ENCODE results near the gene GLI2.

DNA sequence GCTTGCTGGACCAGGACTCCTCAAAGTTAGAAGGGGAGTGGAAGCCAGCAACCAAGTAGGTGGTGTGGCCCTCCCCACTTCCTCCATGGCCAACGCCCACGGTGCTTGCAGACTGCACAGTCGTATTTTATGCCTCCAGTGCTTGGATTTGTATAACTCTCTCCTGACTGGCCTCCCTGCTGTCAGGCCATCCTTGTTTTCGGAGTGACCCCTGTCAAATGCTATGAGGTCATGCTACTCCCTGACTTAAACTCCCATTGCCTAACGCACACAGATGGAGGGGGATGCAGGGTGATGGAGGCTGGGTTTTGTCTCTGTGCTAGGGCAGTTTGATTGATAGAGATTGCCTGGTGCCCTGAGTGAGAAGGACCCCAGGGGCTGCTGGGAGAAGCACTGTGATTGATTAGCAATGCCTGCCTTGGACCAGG, 36.1 kb downstream of the GLI2 start:
- TF ChIP-seq, protein P1, sequence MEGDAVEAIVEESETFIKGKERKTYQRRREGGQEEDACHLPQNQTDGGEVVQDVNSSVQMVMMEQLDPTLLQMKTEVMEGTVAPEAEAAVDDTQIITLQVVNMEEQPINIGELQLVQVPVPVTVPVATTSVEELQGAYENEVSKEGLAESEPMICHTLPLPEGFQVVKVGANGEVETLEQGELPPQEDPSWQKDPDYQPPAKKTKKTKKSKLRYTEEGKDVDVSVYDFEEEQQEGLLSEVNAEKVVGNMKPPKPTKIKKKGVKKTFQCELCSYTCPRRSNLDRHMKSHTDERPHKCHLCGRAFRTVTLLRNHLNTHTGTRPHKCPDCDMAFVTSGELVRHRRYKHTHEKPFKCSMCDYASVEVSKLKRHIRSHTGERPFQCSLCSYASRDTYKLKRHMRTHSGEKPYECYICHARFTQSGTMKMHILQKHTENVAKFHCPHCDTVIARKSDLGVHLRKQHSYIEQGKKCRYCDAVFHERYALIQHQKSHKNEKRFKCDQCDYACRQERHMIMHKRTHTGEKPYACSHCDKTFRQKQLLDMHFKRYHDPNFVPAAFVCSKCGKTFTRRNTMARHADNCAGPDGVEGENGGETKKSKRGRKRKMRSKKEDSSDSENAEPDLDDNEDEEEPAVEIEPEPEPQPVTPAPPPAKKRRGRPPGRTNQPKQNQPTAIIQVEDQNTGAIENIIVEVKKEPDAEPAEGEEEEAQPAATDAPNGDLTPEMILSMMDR (conservative IDR thresholded peaks at IDR 0.05; ENCODE audit: low read depth, low read length), result no peak; the same call in 1 of the 2 replicates
- TF ChIP-seq POLR2A (IDR thresholded peaks at IDR 0.05; ENCODE audit: low read depth, low read length) (peak; percentile 16; the same call in 1 of the 2 replicates), SMC3 (IDR thresholded peaks at IDR 0.05; ENCODE audit: low read depth, low read length) (no peak), MAFK (IDR thresholded peaks at IDR 0.05; ENCODE audit: low read depth, low read length) (no peak), CEBPB (IDR thresholded peaks at IDR 0.05; ENCODE audit: low read depth, low read length) (peak; percentile 41; the same call in 1 of the 2 replicates), MAZ (IDR thresholded peaks at IDR 0.05; ENCODE audit: borderline replicate concordance, low read depth, low read length) (no peak), MXI1 (IDR thresholded peaks at IDR 0.05; ENCODE audit: borderline replicate concordance, low read depth, low read length) (no peak), RAD21 (IDR thresholded peaks at IDR 0.05; ENCODE audit: low read length) (no peak), NFE2L2 (IDR thresholded peaks at IDR 0.05; ENCODE audit: low read depth, low read length) (no peak), RFX5 (IDR thresholded peaks at IDR 0.05; ENCODE audit: low read depth, low read length) (no peak), RCOR1 (IDR thresholded peaks at IDR 0.05; ENCODE audit: insufficient replicate concordance, low read length) (no peak), BHLHE40 (IDR thresholded peaks at IDR 0.05; ENCODE audit: low read depth, low read length) (no peak)
- TF ChIP-seq, protein P2, sequence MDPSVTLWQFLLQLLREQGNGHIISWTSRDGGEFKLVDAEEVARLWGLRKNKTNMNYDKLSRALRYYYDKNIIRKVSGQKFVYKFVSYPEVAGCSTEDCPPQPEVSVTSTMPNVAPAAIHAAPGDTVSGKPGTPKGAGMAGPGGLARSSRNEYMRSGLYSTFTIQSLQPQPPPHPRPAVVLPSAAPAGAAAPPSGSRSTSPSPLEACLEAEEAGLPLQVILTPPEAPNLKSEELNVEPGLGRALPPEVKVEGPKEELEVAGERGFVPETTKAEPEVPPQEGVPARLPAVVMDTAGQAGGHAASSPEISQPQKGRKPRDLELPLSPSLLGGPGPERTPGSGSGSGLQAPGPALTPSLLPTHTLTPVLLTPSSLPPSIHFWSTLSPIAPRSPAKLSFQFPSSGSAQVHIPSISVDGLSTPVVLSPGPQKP (IDR thresholded peaks at IDR 0.05; ENCODE audit: borderline replicate concordance, low read depth, low read length), result no peak
- TF ChIP-seq, protein P3, sequence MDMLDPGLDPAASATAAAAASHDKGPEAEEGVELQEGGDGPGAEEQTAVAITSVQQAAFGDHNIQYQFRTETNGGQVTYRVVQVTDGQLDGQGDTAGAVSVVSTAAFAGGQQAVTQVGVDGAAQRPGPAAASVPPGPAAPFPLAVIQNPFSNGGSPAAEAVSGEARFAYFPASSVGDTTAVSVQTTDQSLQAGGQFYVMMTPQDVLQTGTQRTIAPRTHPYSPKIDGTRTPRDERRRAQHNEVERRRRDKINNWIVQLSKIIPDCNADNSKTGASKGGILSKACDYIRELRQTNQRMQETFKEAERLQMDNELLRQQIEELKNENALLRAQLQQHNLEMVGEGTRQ (IDR thresholded peaks at IDR 0.05; ENCODE audit: low read depth, low read length), result no peak

Data from IMR-90 (cell line).